Activated CD4-positive, alpha-beta memory T cell treated with anti-CD3 and anti-CD28 coated beads, Interleukin-2, amount 10 ng/mL, durations not matched to agents 7 days and 5 days (primary cell): ENCODE results near the gene TMEM59L. TPM values are rescaled to one million over a fixed set of nuclear protein-coding genes. Genes with fewer than 3 reads are reported as not detected.

Experiments used
- CTCF ChIA-PET: fragments of 350-600 bp; sonication (Branson Sonifier 250); formaldehyde crosslinking; loops from one replicate; lab custom pipeline; 2021; ENCODE audit warnings: antibody characterized with exemption, inconsistent platforms; lab: Charles Lee
- POLR2A ChIA-PET: fragments of 350-600 bp; sonication (Branson Sonifier 250); formaldehyde crosslinking; loops from one replicate; lab custom pipeline; 2021; ENCODE audit warnings: antibody characterized with exemption; lab: Charles Lee
- DNase-seq: peaks from one replicate; pipeline ENCODE4 v3.0.0-alpha.2; 2020
- H3K27ac Mint-ChIP-seq: one replicate; pipeline ENCODE4 v1.8.0; 2021; ENCODE audit warnings: mild to moderate bottlenecking, mixed read lengths
- H3K27me3 Mint-ChIP-seq: one replicate; pipeline ENCODE4 v1.8.0; 2021; ENCODE audit warnings: mixed read lengths
- H3K36me3 Mint-ChIP-seq: one replicate; pipeline ENCODE4 v1.8.0; 2021; ENCODE audit warnings: low read depth, mixed read lengths
- H3K4me1 Mint-ChIP-seq: one replicate; pipeline ENCODE4 v1.8.0; 2021; ENCODE audit warnings: mixed read lengths
- H3K4me3 Mint-ChIP-seq: one replicate; pipeline ENCODE4 v1.8.0; 2021; ENCODE audit warnings: mild to moderate bottlenecking, mixed read lengths
- H3K9me3 Mint-ChIP-seq: one replicate; pipeline ENCODE4 v1.8.0; 2021; ENCODE audit warnings: mixed read lengths
- total RNA-seq, 2 experiments: library from RNA; stranded (reverse); gene quantifications; one replicate each; pipeline ENCODE4 v1.2.3, GENCODE V29; 2021

TMEM59L gene
- total RNA-seq, 2 experiments from 2014 or later, result 0.13 TPM; not detected in 1

GRCh38 chr19:18607226-18608101 lies 5.2 kb upstream of the TMEM59L start:
- H3K9me3 Mint-ChIP-seq, result no peaks in the 10 kb centered on the region
- POLR2A ChIA-PET, result no interaction called here
- no peak overlapping the region for H3K27ac Mint-ChIP-seq
- CTCF ChIA-PET, result no interaction called here
- no peak for DNase-seq
- no peak overlapping the region for H3K4me3 Mint-ChIP-seq
- no peaks in the 10 kb centered on the region for H3K36me3 Mint-ChIP-seq
- peaks cover 73% of the 10 kb centered on the region for H3K27me3 Mint-ChIP-seq
- peaks cover 13% of the 10 kb centered on the region for H3K4me1 Mint-ChIP-seq

GRCh38 chr19:18608102-18608804 lies 4.4 kb upstream of the TMEM59L start:
- peaks cover 69% of the 10 kb centered on the region for H3K27me3 Mint-ChIP-seq
- peaks cover 13% of the 10 kb centered on the region for H3K4me1 Mint-ChIP-seq
- no peak overlapping the region for H3K4me3 Mint-ChIP-seq
- no peak overlapping the region for H3K27ac Mint-ChIP-seq
- H3K36me3 Mint-ChIP-seq, result no peaks in the 10 kb centered on the region
- no peak for DNase-seq
- CTCF ChIA-PET, result no interaction called here
- POLR2A ChIA-PET, result no interaction called here
- H3K9me3 Mint-ChIP-seq, result no peaks in the 10 kb centered on the region

GRCh38 chr19:18608805-18609716 lies 3.6 kb upstream of the TMEM59L start:
- Mint-ChIP-seq H3K4me3 (no peak overlapping the region), H3K4me1 (peaks cover 15% of the 10 kb centered on the region), H3K9me3 (no peaks in the 10 kb centered on the region), H3K27ac (no peak overlapping the region), H3K27me3 (peaks cover 74% of the 10 kb centered on the region), H3K36me3 (no peaks in the 10 kb centered on the region)
- DNase-seq, result no peak
- ChIA-PET CTCF (no interaction called here), POLR2A (no interaction called here)

GRCh38 chr19:18609717-18610051 lies 3.0 kb upstream of the TMEM59L start:
- Mint-ChIP-seq H3K27me3 (peaks cover 75% of the 10 kb centered on the region), H3K27ac (no peak overlapping the region), H3K4me1 (peaks cover 18% of the 10 kb centered on the region), H3K36me3 (no peaks in the 10 kb centered on the region), H3K4me3 (no peak overlapping the region), H3K9me3 (no peaks in the 10 kb centered on the region)
- POLR2A ChIA-PET, result no interaction called here
- no peak for DNase-seq
- CTCF ChIA-PET, result no interaction called here

- H3K4me3 Mint-ChIP-seq, result no peak overlapping the region
- CTCF ChIA-PET, result no interaction called here
- H3K27ac Mint-ChIP-seq, result no peak overlapping the region
Measured at GRCh38 chr19:18610245-18610555, 2.5 kb upstream of the TMEM59L start.

GRCh38 chr19:18610556-18611326 lies 1.9 kb upstream of the TMEM59L start:
- CTCF ChIA-PET, result no interaction called here
- Mint-ChIP-seq H3K9me3 (no peaks in the 10 kb centered on the region), H3K36me3 (no peaks in the 10 kb centered on the region), H3K4me1 (peaks cover 14% of the 10 kb centered on the region), H3K27ac (no peak overlapping the region), H3K27me3 (peaks cover 72% of the 10 kb centered on the region), H3K4me3 (no peak overlapping the region)
- DNase-seq, result no peak
- POLR2A ChIA-PET, result no interaction called here

More at GRCh38 chr19:18610245-18610555, 2.5 kb upstream of the TMEM59L start:
- no peak for DNase-seq
- peaks cover 75% of the 10 kb centered on the region for H3K27me3 Mint-ChIP-seq
- peaks cover 17% of the 10 kb centered on the region for H3K4me1 Mint-ChIP-seq
- POLR2A ChIA-PET, result no interaction called here
- no peaks in the 10 kb centered on the region for H3K36me3 Mint-ChIP-seq
- no peaks in the 10 kb centered on the region for H3K9me3 Mint-ChIP-seq

GRCh38 chr19:18611327-18612050 lies 1.2 kb upstream of the TMEM59L start:
- H3K4me1 Mint-ChIP-seq, result peaks cover 14% of the 10 kb centered on the region
- POLR2A ChIA-PET, result no interaction called here
- H3K27ac Mint-ChIP-seq, result no peak overlapping the region
- no peaks in the 10 kb centered on the region for H3K36me3 Mint-ChIP-seq
- CTCF ChIA-PET, result no interaction called here
- H3K4me3 Mint-ChIP-seq, result no peak overlapping the region
- peaks cover 72% of the 10 kb centered on the region for H3K27me3 Mint-ChIP-seq
- no peak for DNase-seq
- H3K9me3 Mint-ChIP-seq, result no peaks in the 10 kb centered on the region

GRCh38 chr19:18612051-18612771 lies 459 bp upstream of the TMEM59L start:
- no peak for DNase-seq
- Mint-ChIP-seq H3K36me3 (no peaks in the 10 kb centered on the region), H3K27ac (no peak overlapping the region), H3K4me1 (peaks cover 14% of the 10 kb centered on the region), H3K27me3 (peaks cover 69% of the 10 kb centered on the region), H3K4me3 (peak overlapping the region; percentile 17), H3K9me3 (no peaks in the 10 kb centered on the region)
- CTCF ChIA-PET, result no interaction called here
- POLR2A ChIA-PET, result interaction anchor here (1.0 kb wide), 1 partner anchor 23 kb away, joined by 4 read pairs; the partner anchor contains the start of gene REX1BD

- no peaks in the 10 kb centered on the region for H3K36me3 Mint-ChIP-seq
- H3K4me1 Mint-ChIP-seq, result peaks cover 14% of the 10 kb centered on the region
- H3K9me3 Mint-ChIP-seq, result no peaks in the 10 kb centered on the region
- CTCF ChIA-PET, result no interaction called here
- POLR2A ChIA-PET, result no interaction called here
- no peak overlapping the region for H3K4me3 Mint-ChIP-seq
- peaks cover 57% of the 10 kb centered on the region for H3K27me3 Mint-ChIP-seq
- no peak for DNase-seq
- no peak overlapping the region for H3K27ac Mint-ChIP-seq
Measured at GRCh38 chr19:18613589-18614234, 1.0 kb downstream of the TMEM59L start.

- no peak overlapping the region for H3K27ac Mint-ChIP-seq
- CTCF ChIA-PET, result no interaction called here
- POLR2A ChIA-PET, result no interaction called here
Measured at GRCh38 chr19:18616023-18616422, 3.4 kb downstream of the TMEM59L start.

GRCh38 chr19:18617562-18617961 lies 4.9 kb downstream of the TMEM59L start:
- no peak overlapping the region for H3K27ac Mint-ChIP-seq
- DNase-seq, result no peak
- POLR2A ChIA-PET, result no interaction called here
- peaks cover 6% of the 10 kb centered on the region for H3K4me1 Mint-ChIP-seq
- H3K36me3 Mint-ChIP-seq, result no peaks in the 10 kb centered on the region
- H3K4me3 Mint-ChIP-seq, result no peak overlapping the region
- H3K9me3 Mint-ChIP-seq, result no peaks in the 10 kb centered on the region
- CTCF ChIA-PET, result no interaction called here
- H3K27me3 Mint-ChIP-seq, result peaks cover 27% of the 10 kb centered on the region

More at GRCh38 chr19:18616023-18616422, 3.4 kb downstream of the TMEM59L start:
- Mint-ChIP-seq H3K4me3 (no peak overlapping the region), H3K36me3 (no peaks in the 10 kb centered on the region), H3K4me1 (peaks cover 13% of the 10 kb centered on the region), H3K27me3 (peaks cover 38% of the 10 kb centered on the region), H3K9me3 (no peaks in the 10 kb centered on the region)
- no peak for DNase-seq
